CD4-positive, alpha-beta T cell treated with Interleukin-15 for 1 hour (primary cell): ENCODE data around the gene CUX1.
"Not testable (repeated sequence)": the region's sequence is repeated elsewhere in the genome, so short reads cannot be mapped to it uniquely, and the experiment has no call there.

Source experiments
- DNase-seq: peaks from one replicate; pipeline ENCODE4 v3.0.0-alpha.2; 2020

Gene CUX1, protein sequence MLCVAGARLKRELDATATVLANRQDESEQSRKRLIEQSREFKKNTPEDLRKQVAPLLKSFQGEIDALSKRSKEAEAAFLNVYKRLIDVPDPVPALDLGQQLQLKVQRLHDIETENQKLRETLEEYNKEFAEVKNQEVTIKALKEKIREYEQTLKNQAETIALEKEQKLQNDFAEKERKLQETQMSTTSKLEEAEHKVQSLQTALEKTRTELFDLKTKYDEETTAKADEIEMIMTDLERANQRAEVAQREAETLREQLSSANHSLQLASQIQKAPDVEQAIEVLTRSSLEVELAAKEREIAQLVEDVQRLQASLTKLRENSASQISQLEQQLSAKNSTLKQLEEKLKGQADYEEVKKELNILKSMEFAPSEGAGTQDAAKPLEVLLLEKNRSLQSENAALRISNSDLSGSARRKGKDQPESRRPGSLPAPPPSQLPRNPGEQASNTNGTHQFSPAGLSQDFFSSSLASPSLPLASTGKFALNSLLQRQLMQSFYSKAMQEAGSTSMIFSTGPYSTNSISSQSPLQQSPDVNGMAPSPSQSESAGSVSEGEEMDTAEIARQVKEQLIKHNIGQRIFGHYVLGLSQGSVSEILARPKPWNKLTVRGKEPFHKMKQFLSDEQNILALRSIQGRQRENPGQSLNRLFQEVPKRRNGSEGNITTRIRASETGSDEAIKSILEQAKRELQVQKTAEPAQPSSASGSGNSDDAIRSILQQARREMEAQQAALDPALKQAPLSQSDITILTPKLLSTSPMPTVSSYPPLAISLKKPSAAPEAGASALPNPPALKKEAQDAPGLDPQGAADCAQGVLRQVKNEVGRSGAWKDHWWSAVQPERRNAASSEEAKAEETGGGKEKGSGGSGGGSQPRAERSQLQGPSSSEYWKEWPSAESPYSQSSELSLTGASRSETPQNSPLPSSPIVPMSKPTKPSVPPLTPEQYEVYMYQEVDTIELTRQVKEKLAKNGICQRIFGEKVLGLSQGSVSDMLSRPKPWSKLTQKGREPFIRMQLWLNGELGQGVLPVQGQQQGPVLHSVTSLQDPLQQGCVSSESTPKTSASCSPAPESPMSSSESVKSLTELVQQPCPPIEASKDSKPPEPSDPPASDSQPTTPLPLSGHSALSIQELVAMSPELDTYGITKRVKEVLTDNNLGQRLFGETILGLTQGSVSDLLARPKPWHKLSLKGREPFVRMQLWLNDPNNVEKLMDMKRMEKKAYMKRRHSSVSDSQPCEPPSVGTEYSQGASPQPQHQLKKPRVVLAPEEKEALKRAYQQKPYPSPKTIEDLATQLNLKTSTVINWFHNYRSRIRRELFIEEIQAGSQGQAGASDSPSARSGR (N-terminal part only)

DNA sequence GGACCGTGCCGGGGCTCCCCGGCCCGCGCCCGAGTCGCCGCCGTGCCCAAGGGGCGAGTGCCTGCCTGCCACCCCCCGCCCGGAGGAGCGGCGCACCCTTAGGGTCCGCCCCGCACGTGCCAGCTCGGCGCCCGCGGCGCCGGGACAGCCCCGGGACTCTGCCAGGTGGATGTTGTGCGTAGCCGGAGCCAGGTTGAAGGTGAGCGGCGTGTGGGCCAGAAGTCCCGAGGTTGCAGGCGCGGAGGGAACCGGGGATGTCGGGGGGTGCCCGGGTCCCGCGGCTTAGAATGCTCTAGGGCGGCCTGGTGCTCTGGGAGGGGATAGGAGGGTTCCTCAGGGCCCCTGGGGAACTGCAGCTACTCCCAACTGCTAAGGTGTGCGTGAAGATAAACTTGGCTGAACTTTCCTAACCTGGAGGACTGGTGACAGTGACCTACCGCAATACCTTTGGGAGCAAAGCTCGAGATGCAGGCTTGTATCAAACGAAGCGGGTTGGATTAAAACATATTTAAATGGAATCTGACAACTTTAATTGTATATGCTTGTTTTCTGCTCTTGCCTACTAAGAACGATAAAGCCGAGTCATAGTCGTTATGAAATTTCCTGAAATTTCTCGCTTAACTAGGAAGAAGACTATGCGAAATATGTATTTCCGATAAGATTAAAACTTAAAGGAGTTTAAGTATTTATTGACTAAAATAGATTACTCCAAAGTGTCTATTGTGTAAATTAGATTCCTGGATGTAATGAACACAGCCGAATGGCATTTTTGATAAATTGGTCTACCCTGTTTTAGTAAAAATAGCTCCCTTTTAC is at the start of gene CUX1:
Gene CUX1 (plus strand): TSS at position 156 of the 816 bp plus-strand sequence. CDS start 14 bp downstream, at position 170.
- no peak for DNase-seq

DNA sequence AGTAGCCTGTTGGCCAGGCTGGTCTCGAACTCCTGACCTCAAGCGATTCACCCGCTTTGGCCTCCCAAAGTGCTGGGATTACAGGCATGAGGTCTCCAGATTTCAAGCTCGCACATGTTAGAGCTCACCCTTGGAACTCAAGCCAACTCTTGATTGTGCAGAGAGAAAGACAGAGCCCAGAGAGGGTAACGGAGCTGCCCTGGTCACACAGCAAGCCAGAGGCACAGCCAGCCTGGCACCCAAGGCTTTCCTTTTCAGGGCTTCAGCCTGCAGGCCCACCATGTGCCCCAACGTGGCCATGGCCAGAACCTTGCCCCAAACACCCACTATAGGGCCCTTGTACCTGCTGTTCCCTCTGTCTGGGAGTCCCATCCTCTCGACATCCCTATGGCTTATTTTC is 49.1 kb upstream of the CUX1 start:
- no peak for DNase-seq

DNA sequence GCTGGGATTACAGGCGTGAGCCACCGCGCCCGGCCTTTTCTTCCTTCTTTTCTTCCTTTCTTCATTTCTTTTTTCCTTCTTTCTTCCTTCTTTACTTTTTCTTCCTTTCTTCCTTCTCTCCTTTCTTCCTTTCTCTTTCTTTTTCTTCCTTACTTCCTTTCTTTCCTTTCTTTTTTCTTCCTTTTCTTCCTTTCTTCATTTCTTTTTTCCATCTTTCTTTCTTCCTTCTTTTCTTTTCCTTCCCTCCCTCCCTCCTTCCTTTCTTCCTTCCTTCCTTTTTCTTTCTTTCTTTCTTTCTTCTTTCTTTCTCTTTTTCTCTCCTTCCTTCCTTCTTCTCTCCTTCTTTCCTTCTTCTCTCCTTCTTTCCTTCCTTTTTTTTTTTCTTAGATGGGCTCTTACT is 47.0 kb upstream of the CUX1 start:
- no peak for DNase-seq

DNA sequence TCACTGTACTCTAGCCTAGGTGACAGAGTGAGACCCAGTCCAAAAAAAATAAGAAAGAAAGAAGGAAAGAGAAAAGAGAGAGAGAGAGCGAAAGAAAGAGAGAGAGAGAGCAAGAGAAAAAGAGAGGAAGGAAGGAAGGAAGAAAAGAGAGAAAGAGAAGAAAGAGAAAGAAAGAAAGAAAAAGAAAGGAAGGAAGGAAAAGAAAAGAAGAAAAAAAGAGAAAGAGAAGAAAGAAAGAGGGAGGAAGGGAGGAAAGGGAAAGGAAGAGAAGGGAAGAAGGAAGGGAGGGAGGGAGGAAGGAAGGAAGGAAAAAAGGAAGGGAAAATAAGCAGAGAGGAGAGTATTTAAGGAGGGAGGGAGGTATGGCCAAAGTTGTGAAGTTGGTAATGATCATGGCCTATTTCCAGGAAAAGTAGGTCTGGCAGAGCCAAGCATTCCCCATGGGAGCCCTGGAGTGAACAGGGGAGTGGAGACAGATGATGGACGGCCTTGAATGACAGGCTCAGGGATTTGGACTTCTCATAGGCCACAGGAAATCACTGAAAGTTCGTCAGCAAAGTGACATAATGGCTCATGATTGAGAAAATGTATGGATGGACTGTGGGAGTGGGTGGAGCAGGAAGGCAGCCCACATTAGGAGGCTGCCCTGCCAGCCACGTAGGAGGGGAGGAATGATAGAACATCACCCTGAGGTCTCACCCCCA is 44.8 kb upstream of the CUX1 start:
- no peak for DNase-seq

DNA sequence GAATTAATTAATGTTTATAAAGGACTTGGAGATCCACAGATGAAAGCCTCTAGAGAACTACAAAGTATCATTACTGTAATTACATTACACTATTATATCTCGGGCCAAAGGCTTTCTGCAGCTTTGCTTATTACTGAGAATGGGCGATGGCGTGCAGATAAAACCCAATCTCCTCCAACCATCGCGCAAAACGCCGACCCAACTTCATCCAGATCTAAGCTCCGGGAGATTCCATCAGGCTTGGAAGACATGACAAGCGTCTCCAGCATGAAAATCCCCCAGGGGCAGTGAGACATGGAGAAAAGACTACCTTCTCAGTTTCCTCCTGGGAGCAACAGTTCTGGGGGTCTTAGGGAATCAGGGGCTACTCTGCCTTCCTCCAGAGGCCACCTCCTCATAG is 42.2 kb upstream of the CUX1 start:
- DNase-seq, result no peak

DNA sequence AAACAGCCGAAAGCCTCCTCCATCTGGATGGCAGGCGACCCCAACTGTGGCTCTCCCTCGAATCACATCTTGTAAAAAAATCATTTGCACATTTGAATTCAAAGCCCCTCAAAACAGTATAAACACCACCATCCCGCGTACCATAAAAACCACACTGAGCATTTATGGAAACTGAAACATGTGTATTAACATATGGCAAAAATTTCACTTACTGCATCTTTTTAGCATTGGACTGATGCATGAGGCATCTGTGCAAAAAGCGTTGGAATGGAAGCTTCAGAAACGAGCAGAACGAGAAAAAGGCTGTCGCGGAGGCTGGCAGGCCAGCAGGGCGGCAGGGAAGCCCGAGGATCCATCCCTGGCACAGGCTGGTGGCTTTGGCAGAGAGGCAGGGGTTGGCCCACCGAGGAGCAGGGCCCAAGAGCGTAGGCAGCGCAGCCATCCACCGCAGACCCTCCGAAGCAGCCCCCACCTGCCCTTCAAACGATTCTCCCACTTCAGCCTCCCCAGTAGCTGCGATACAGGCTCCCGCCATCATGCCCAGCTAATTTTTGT is 39.3 kb upstream of the CUX1 start:
- no peak for DNase-seq

DNA sequence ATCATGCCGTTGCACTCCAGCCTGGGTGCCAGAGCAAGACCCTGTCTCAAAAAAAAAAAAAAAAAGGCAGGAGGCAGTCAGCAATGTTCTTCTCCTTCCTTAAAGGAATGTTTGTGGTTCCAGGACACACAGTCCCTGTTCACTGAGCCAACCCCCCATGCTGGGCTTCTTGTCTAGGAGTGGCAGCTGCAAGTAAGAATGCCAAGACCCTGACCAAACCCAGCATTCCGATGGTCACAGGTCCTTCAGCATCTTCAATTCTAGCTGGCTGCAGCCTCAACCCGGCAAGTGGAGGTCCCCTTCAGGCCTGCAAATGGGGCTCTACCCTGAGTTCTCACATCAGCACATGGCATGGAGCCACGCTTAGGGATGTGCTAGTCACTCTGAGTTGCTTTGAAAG is 38.2 kb upstream of the CUX1 start:
- DNase-seq, result no peak

DNA sequence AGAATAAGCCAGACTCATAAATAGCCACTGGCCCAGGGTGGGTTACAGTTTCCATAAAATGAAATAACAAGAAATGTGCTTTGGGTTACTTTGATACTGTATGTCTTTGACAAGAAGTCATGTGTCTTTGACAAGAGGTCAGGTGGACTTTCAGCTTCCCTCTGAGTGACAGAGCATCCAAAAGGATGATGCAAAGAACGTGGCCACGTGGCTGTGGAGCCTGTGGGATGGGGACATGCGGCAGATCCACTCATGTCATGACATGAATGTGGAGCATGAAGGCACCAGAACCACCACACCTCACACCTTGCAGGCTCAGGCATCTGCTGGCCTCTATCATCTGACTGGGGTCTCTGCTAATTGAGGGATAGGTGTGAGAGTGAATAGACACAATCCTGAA is 37.1 kb upstream of the CUX1 start:
- no peak for DNase-seq

DNA sequence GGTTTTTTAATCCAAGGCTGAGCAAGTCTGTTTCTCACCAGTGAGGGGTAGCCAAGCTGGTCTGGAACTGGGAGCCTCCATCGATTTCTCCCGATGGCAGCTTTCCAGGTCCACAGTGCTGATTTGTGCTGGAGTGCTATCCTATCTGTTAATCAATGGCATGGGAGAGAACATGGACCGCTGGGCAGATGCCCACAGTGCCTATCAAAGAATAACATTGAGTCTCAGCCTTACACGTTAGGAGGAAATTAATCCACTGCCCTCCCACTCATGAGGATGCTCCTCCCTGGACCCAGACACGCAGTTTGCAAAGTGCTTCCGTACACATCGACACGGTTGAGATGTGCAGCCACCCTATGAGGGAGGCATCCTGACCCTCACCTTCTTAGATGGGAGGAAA is 36.0 kb upstream of the CUX1 start:
- no peak for DNase-seq

DNA sequence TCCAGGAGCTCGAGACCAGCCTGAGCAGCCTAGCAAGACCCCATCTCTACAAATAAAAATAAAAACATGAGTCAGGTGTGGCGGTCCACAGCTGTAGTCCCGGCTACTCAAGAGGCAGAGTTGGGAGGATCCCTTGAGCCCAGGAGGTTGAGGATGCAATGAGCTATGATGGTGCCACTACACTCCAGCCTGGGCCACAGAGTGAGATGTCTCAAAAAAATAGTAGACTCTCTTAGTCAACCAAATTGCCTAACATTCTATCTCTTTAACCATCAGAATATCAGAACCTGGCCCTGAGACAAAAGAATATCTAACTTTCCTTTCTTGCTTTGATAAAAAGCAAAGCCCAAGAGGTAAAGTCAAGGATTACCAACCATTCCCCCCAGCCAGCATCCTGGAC is 35.0 kb upstream of the CUX1 start:
- DNase-seq, result no peak

DNA sequence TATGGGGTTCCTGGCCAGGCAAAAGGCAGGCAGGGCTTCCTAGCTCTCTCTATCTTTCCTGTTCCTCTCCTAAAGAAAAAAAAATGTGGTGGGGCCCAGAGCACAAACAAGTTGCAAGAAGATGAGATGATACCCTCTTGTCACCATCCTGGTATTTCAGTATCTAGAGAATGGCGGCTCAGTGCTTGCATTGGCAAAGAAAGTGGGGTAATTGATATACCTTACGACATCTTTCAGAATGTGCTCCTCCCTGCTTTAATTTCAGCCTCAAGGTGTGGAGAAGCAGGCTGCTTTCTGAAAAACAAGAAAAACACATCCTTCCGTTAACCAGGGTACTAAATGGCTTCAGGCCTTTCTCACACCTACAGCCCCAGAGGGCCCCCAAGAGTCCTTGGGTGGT is 34.5 kb upstream of the CUX1 start:
- DNase-seq, result no peak

DNA sequence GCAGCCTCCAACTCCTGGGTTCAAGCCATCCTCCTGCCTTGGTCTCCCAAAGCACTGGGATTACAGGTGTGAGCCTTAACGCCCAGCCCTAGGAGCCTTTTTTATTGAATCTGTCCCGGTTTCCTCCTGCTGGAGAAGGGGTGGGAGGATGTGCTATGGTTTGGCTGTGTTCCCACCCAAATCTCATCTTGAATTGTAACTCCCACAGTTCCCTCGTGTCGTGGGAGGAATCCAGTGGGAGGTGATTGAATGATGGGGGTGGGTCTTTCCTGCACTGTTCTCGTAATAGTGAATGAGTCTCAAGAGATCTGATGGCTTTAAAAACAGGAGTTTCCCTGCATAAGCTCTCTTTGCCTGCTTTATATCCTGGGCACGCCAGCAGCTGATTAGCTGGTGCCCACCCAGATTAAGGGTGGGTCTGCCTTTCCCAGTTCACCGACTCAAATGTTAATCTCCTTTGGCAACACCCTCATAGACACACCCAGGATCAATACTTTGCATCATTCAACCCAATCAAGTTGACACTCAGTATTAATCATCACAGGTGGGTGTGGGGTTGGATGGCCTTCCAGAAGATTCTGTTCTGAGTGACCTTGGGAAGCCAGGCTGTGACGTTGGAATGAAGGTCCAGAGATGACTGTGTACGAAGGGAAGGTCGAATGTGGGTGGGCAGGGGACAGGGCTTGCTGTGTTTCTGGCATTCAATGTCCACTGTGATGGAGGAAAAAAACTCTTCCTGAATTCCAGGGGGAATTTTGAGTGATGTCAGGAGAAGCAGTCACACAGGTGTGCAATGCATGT is 33.8 kb upstream of the CUX1 start:
- no peak for DNase-seq

DNA sequence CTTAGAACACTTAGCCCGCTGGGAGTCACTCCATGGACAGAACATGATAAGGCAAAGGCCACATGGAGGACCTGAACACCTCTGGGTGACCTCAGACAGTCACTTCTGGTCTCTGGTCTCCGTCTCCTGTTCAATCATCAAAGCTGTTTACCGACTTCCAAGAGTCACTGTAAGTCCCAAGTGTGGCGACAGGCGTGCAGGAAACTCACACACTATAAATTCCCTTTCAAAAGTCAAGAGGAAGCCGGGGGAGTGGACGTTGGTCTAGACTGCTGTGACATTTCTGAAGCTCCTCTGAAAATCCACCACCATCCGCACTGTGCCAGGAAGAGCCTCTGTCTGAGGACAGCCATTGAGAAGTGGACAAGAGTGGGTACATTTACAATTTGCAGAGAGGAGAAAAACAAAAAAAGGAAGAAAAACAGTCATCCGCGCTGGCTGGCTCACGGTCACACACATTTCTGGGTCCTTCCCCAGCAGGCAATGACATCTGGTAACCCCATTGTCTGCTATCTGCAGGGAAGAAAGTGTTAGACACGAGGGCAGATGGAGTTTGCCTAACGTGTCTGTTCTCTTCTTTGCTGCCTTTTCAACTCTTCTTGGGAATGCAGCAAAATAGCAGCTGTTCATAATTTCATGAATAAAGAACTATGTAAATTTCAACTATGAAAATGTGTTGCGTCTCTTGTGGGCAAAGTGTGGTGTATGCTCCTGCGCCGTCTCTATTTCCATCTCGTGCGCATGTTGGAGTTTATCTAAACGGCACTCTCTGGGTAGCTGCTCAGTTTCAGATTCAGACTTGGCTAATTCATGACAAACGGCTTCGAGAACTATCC is 32.9 kb upstream of the CUX1 start:
- DNase-seq, result no peak

DNA sequence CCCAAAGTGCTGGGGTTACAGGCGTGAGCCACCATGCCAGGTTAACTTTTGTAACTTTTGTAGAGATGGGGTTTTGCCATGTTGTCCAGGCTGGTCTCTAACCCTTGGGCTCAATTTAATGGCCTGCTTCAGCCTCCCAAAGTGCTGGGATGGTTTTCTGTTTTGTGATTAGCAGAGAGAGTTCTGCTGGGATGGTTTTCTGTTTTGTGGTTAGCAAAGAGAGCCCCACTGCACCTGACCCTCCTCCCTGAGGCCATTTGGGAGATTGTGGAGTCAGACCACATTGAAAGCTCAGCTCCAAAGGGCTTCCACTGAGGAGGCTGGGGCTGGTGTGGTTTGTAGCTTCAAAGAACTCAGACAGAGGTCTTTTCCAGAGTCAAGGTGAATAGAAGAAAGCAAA is 29.6 kb upstream of the CUX1 start:
- DNase-seq, result no peak

DNA sequence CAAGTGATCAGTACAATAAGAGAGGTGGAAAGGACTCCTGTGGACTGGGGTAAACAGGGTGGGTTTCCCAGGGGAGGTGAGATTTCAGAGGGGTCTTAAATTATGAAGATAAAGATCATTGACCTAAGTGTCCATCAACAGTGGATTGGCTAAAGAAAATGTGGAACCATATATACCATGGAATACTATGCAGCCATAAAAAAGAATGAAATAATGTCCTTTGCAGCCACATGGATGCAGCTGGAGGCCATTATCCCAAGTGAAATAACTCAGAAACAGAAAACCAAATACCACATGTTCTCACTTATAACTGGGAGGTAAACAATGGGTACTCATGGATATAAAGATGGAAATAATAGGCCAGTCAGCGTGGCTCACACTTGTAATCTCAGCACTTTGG is 28.9 kb upstream of the CUX1 start:
- DNase-seq, result no peak

DNA sequence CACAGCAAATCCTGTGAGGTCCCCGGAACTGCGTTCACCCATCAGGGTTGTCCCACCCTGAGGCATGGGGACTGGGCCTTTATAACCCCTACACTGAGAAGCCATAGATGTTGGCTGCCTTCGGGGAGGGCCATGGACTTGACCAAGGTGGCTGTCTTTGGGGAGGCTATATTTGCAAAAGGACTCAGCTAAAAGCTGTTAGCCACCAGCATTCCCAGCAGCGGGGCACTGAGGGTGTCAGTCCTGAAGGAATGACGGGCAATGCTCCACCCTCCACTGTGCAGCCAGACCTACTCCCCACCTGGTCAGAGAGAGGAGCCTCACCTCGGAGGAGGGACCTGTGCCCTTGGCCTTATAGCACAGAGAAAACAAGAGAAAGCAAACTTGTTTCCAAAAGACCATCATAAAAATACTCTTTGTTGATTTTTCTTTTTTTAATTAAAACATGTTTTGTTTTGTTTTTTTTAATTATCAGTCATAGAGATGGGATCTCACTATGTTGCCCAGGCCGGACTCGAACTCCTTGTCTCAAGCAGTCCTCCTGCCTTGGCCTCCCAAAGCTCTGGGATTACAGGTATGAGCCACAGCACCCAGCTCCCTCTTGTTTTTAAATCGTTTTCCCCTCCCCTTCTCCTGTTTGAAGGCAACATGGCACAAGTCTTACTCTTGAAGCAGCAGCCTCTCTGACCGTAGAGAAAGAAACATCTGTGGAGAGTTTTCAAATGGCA is 26.7 kb upstream of the CUX1 start:
- no peak for DNase-seq

DNA sequence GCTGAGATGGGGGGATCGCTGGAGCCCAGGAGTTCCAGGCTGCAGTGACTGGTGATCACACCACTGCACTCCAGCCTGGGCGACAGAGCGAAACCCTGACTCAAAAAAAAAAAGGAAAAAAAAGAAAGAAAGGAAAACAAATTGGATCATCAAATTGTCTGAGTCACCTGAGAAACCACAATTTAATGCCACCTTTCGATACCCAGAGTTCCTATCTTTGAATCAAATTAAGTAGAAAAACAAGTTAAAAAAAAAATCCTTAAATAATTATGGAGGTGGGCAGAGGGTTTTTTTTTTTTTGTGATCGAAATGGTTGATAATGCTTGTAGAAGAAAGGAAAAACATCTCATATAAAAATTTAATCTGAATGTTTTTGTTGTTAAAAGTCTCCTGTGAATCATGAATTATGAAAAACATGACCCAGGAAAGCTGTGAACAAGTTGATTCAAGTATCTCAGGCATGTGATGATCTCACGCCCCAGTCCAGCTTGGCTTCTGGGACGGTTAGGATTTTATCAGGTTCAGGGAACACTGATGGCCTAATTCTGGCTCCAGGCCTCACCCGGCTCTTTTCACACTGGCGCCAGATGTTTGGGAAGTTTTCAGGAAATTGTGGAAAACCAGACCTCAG is 25.3 kb upstream of the CUX1 start:
- no peak for DNase-seq

DNA sequence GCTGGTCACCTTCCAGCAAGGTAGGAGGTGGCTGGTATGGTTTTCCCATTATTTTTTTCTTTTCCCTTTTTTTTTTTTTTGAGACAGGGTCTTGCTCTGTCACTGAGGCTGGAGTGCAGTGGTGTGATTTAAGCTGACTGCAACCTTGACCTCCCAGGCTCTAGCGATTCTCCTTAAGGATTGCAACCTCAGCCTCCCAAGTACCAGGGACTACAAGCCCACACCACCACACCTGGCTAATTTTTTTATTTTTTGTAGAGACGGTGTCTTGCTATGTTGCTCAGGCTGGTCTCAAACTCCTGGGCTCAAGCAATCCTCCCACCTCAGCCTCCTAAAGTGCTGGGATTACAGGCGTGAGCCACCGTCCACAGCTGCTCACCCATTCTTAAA is 24.7 kb upstream of the CUX1 start:
- not testable (repeated sequence) for DNase-seq
